Hepatocyte (in vitro differentiated cells): Measurements from ENCODE around the gene GALNT17. TPM values are rescaled to one million over a fixed set of nuclear protein-coding genes. Genes with fewer than 3 reads are reported as not detected.

Experiments
- DNase-seq: peaks from one replicate; pipeline ENCODE4 v3.0.0-alpha.2; 2016; ENCODE audit warnings: low spot score
- H2AFZ ChIP-seq: fragments of 200-600 bp; sonication (generic); 2 replicates; pipeline ENCODE4 v1.6.0; 2016; ENCODE audit warnings: antibody characterized with exemption, mild to moderate bottlenecking
- H3K27ac ChIP-seq: fragments of 200-600 bp; sonication (generic); 2 replicates; pipeline ENCODE4 v1.5.1; 2016; ENCODE audit warnings: mild to moderate bottlenecking
- H3K27me3 ChIP-seq: fragments of 200-600 bp; sonication (generic); 2 replicates; pipeline ENCODE4 v1.6.1; 2016
- H3K36me3 ChIP-seq: fragments of 200-600 bp; sonication (generic); replicated peaks from 2 replicates; pipeline ENCODE4 v1.5.1; 2016; ENCODE audit warnings: low read depth; ENCODE audit not compliant: insufficient read depth
- H3K4me1 ChIP-seq: fragments of 200-600 bp; sonication (generic); 2 replicates; pipeline ENCODE4 v1.5.1; 2016; ENCODE audit warnings: mild to moderate bottlenecking, moderate library complexity; ENCODE audit not compliant: insufficient read depth
- H3K4me2 ChIP-seq: fragments of 200-600 bp; sonication (generic); 2 replicates; pipeline ENCODE4 v1.6.0; 2016
- H3K4me3 ChIP-seq: fragments of 200-600 bp; sonication (generic); 2 replicates; pipeline ENCODE4 v1.5.1; 2016; ENCODE audit warnings: mild to moderate bottlenecking
- H3K79me2 ChIP-seq: fragments of 200-600 bp; sonication (generic); 2 replicates; pipeline ENCODE4 v1.6.0; 2017; ENCODE audit warnings: mild to moderate bottlenecking
- H3K9me2 ChIP-seq: fragments of 200-600 bp; sonication (generic); replicated peaks from 2 replicates; pipeline ENCODE4 v1.6.0; 2017; ENCODE audit warnings: mild to moderate bottlenecking; ENCODE audit not compliant: insufficient read depth
- H3K9me3 ChIP-seq: fragments of 200-600 bp; sonication (generic); 2 replicates; pipeline ENCODE4 v1.5.1; 2016; ENCODE audit warnings: low read depth, mild to moderate bottlenecking
- H4K20me1 ChIP-seq: fragments of 200-600 bp; sonication (generic); 2 replicates; pipeline ENCODE4 v1.6.0; 2016; ENCODE audit warnings: mild to moderate bottlenecking; ENCODE audit not compliant: insufficient read depth, poor library complexity, severe bottlenecking
- CTCF ChIP-seq: fragments of 200-600 bp; sonication (generic); IDR thresholded peaks from 2 replicates; pipeline ENCODE4 v1.5.1; 2016; ENCODE audit warnings: antibody characterized with exemption, mild to moderate bottlenecking; ENCODE audit not compliant: poor library complexity
- EZH2 ChIP-seq: fragments of 200-600 bp; sonication (generic); IDR thresholded peaks from 2 replicates; pipeline ENCODE4 v1.6.1; 2016; ENCODE audit warnings: antibody characterized with exemption, mild to moderate bottlenecking, borderline replicate concordance
- EZH2phosphoT487 ChIP-seq: fragments of 200-600 bp; sonication (generic); IDR thresholded peaks from one replicate; pipeline ENCODE4 v1.6.1; 2018; ENCODE audit warnings: antibody characterized with exemption, mild to moderate bottlenecking, low read depth, moderate library complexity; ENCODE audit not compliant: unreplicated experiment, severe bottlenecking
- WGBS: methylation state at CpG from one replicate; pipeline ENCODE4 v1.1.6; 2016; ENCODE audit warnings: low lambda C conversion rate; ENCODE audit errors: missing lambda C conversion rate; 5-methylcytosine and 5-hydroxymethylcytosine counted together
- polyA plus RNA-seq: library from polyadenylated mRNA; unstranded; fragments of >200 nt; fragmentation: Nextera tagmentation; extraction: Ambion mirVana; gene quantifications from 2 replicates; pipeline ENCODE4 v1.2.1, GENCODE V29; 2016
- total RNA-seq: library from RNA; depleted of rRNA; stranded (reverse); fragments of >200 nt; gene quantifications from 2 replicates; pipeline ENCODE4 v1.2.3, GENCODE V29; 2014

Gene GALNT17
- total and polyA plus RNA-seq, 2 experiments from 2014 or later: 4.3 to 8.1 TPM

GRCh38 chr7:71547426-71547825 is 415.5 kb downstream of the GALNT17 start:
- TF ChIP-seq CTCF (no peak), EZH2 (no peak), EZH2phosphoT487 (no peak)
- no peaks in the 10 kb centered on the region for H4K20me1 ChIP-seq
- H3K4me2 ChIP-seq: no peak overlapping the region
- no peaks in the 10 kb centered on the region for H3K4me1 ChIP-seq
- H3K4me3 ChIP-seq: no peak overlapping the region
- DNase-seq: no peak
- H3K9me3 ChIP-seq: no peaks in the 10 kb centered on the region
- H2AFZ ChIP-seq: no peak overlapping the region
- H3K9me2 ChIP-seq: no peaks in the 10 kb centered on the region
- no peak overlapping the region for H3K27ac ChIP-seq
- WGBS: 94% methylated on average over 6 of the region's 6 CpGs
- H3K36me3 ChIP-seq: no peaks in the 10 kb centered on the region
- no peaks in the 10 kb centered on the region for H3K27me3 ChIP-seq
- H3K79me2 ChIP-seq: no peaks in the 10 kb centered on the region

- no peaks in the 10 kb centered on the region for H3K9me3 ChIP-seq
- no peaks in the 10 kb centered on the region for H3K9me2 ChIP-seq
- H3K4me3 ChIP-seq: no peak overlapping the region
- no peak for TF ChIP-seq EZH2phosphoT487
- TF ChIP-seq EZH2: no peak
- H3K36me3 ChIP-seq: no peaks in the 10 kb centered on the region
- H3K27me3 ChIP-seq: no peaks in the 10 kb centered on the region
- DNase-seq: no peak
- H2AFZ ChIP-seq: no peak overlapping the region
- no peaks in the 10 kb centered on the region for H3K4me1 ChIP-seq
- WGBS: 80% methylated on average over 3 of the region's 3 CpGs
- no peaks in the 10 kb centered on the region for H3K79me2 ChIP-seq
- H4K20me1 ChIP-seq: no peaks in the 10 kb centered on the region
- H3K4me2 ChIP-seq: no peak overlapping the region
- no peak overlapping the region for H3K27ac ChIP-seq
These were observed 416.8 kb downstream of the GALNT17 start for GRCh38 chr7:71548746-71549145.

GRCh38 chr7:71553306-71553705 is 421.4 kb downstream of the GALNT17 start:
- Histone ChIP-seq H3K4me3 (no peak overlapping the region), H3K4me2 (no peak overlapping the region), H2AFZ (no peak overlapping the region), H3K79me2 (no peaks in the 10 kb centered on the region), H3K9me2 (no peaks in the 10 kb centered on the region), H3K4me1 (no peaks in the 10 kb centered on the region), H3K27me3 (no peaks in the 10 kb centered on the region), H3K9me3 (no peaks in the 10 kb centered on the region), H3K27ac (no peak overlapping the region), H3K36me3 (no peaks in the 10 kb centered on the region), H4K20me1 (no peaks in the 10 kb centered on the region)
- no peak for DNase-seq
- 46% methylated on average over 1 of the region's 1 CpG for WGBS
- no peak for TF ChIP-seq EZH2
- TF ChIP-seq EZH2phosphoT487: no peak
- TF ChIP-seq CTCF: no peak

DNA sequence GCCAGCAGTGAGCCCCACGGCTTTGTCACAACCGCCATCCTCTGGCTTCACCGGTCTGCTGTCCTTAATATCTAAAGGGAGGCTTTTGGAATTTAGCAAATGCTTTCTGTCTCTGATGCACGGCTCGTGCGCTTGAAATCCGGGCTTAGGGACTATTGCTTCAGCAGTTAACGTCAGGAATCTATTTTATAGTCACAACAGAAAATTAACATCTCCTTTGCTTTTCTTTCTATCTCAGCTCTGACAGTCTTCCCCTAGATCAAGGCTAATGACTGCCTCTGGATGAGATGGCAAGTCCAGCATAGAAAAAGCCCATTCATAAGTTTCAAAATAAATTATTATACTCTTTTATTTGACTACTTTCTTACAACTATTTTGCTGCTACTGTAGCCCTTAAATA is 423.8 kb downstream of the GALNT17 start:
- Histone ChIP-seq H2AFZ (no peak overlapping the region), H3K79me2 (no peaks in the 10 kb centered on the region), H3K27ac (no peak overlapping the region), H4K20me1 (no peaks in the 10 kb centered on the region), H3K36me3 (no peaks in the 10 kb centered on the region), H3K4me3 (no peak overlapping the region), H3K9me2 (no peaks in the 10 kb centered on the region), H3K4me1 (no peaks in the 10 kb centered on the region), H3K4me2 (no peak overlapping the region), H3K27me3 (no peaks in the 10 kb centered on the region), H3K9me3 (no peaks in the 10 kb centered on the region)
- 88% methylated on average over 8 of the region's 8 CpGs for WGBS
- TF ChIP-seq EZH2: no peak
- TF ChIP-seq EZH2phosphoT487: no peak
- no peak for TF ChIP-seq CTCF
- DNase-seq: no peak
